CD4-positive, alpha-beta T cell treated with Interleukin-10 for 1 hour (primary cell): ENCODE measurements around the gene MAPK8.
"Not testable (repeated sequence)": the region's sequence is repeated elsewhere in the genome, so short reads cannot be mapped to it uniquely, and the experiment has no call there.

ENCODE experiments used
- DNase-seq: peaks from one replicate; pipeline ENCODE4 v3.0.0-alpha.2; 2020

MAPK8 gene

DNA sequence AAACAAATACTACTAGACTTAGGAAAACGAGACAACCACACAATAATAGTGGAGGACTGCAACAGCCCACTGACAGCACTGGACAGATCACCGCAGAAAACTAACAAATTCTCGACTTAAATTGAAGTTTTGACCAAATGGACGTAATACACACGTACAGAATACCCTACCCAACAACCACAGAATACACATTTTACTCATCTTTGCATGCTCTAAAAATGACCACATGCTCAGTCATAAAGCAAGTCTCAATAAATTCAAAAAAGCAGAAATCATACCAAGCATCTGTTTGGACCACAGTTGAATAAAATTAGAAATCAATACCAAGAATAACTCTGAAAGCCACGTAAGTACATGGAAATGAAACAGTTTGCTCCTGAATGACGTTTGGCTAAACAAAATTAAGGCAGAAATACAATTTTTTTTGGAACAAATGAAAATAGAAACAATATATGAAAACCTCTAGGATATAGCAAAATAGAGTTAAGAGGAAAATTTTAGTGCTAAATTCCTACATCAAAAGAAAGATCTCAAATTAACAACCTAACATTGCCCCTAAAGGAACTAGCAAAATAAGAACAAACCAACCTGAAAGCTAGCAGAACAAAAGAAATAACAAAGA is 30.6 kb downstream of the MAPK8 start:
- DNase-seq: no peak

DNA sequence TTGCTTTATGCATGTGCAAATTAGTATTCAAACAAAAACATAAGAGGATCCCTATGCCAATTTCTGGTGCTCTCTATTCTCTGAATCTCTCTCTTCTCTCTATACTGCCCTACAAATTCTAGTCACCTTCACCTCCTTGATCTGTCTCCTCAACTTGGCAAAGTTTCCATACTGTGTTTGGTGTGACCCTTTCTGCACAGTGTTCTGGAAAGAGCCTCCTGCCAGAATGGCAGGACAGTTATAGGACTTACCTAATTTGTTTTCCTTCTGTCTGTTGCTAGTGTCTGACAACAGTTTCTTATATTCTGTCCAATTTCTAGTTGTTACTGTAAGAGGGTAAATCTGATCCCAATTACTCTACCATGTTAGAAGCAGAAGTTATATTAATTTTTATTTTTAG is 34.3 kb downstream of the MAPK8 start:
- DNase-seq: no peak

DNA sequence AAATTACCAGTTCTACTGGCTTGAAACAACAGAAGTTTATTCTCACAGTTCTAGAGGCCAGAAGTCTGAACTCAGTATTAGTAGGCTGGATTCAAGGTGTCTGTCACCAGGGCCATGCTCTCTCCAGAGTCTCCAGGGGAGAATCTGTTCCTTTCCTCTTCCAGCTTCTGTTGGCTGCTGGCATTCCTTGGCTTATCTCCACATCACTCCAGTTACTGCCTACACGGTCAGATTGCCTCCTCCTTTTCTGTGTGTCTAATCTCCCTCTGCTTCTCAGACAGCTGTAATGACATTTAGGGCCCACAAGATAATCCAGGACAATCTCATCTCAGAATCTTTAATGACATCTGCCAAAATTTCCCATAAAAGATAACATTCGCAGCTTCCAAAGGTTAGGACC is 36.6 kb downstream of the MAPK8 start:
- DNase-seq: no peak

DNA sequence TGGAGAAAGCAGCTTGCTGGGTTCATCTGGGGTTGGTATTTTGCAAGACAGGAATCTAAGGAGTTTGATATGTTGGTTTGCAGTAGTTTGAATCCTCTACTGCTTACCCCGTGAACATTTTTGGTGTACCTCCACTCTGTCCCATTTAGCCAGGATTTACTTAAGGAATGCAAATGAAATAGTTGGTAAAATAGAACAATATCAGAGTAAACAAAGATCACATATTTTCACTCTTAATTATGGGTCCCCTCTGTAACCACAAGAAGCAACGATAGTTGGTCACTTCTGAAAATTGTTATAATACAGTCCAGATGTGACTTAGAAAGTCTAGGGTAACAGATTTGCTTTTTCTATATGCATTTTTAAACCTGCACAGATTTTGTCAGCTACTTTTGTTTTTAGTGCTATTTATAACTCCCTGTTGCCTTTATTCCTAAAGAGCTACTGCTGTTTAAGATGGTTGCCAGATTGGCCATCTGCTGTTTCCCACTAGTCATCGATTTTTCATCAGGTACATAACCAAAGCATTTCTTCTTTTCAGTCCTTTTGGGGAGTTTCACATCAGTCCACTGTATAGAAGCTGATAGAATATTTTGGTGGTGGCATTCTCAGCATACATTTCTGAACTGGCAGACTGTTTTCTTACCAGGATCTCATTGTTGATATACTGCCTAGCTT is 37.6 kb downstream of the MAPK8 start:
- DNase-seq: no peak

DNA sequence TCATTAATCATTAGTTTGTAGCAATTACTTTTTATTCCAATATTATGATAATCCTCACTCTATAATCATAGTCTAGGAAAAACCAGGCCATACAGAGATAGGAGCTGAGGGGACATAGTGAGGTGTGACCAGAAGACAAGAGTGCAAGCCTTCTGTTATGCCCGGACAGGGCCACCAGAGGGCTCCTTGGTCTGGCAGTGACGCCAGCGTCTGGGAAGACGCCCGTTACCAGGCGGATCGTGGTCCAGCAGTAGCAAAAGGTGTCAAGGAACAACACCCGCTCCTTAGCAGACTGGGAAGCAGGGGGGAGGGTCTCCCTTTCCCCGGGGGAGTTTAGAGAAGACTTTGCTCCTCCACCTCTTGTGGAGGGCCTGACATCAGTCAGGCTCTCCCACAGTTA is 39.8 kb downstream of the MAPK8 start:
- DNase-seq: not testable (repeated sequence)

DNA sequence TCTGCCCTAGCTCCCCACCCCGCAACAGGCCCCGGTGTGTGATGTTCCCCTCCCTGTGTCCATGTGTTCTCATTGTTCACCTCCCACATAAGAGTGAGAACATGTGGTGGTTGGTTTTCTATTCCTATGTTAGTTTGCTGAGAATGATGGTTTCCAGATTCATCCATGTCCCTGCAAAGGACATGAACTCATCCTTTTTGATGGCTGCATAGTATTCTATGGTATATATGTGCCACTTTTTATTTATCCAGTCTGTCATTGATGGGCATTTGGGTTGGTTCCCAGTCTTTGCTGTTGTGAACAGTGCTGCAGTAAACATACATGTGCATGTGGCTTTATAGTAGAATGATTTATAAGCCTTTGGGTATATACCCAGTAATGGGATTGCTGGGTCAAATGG is 41.1 kb downstream of the MAPK8 start:
- DNase-seq: not testable (repeated sequence)

DNA sequence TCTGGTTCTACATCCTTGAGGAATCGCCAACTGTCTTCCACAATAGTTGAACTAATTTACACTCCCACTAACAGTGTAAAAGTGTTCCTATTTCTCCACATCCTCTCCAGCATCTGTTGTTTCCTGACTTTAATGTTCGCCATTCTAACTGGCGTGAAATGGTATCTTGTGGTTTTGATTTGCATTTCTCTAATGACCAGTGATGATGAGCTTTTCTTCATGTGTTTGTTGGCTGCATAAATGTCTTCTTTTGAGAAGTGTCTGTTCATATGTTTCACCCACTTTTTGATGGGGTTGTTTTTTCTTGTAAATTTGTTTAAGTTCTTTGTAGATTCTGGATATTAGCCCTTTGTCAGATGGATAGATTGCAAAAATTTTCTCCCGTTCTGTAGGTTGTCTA is 41.5 kb downstream of the MAPK8 start:
- DNase-seq: not testable (repeated sequence)

DNA sequence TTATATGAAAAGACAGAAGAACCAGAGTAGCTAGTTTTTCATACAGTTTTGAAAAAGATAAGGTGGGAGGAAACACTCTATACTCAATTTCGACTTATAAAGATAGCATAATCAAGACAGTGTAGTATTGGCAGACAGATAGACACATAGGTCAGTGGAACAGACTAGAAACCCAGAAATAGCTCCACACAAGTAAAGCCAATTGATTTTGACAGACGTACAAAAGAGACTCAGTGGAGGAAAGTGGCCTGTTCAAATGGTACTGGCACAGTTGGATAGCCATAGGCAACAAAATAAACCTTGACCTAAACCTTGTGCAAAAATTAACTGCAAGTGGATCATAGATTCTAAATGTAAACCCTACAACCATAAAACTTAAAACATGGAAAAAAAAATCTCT is 46.8 kb downstream of the MAPK8 start:
- no peak for DNase-seq

DNA sequence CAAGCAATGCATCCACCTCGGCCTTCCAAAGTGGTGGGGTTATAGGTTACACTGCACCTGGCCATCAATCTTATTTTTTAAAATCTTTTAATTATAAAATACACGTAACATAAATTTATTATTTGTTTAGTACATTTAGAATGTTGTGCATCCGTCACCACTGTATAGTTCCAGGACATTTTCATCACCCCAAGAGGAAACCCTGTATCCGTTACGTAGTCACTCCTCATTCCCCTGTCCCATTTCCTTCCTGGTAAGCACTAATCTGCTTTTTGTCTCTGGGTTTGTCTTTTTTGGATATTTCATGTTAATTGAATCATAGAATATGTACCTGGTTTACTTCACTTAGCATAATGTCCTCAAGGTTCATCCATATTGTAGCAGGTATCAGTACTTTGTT is 51.2 kb downstream of the MAPK8 start:
- no peak for DNase-seq

DNA sequence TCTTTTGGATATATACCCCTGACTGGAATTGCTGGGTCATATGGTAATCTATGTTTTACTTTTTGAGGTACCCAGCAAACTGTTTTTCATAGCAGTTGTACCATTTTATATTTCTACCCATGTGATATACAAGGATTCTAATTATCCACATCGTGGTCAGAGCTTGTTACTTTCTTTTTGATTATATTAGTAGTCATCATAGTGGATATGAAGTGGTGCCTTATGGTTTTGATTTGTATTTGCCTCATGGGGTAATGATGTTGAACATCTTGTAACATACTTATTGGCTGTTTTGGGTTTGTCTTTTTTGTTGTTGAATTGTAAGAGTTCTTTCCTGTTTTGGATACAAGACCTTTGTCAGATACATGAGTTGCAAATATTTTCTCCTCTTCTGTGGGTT is 51.7 kb downstream of the MAPK8 start:
- no peak for DNase-seq

DNA sequence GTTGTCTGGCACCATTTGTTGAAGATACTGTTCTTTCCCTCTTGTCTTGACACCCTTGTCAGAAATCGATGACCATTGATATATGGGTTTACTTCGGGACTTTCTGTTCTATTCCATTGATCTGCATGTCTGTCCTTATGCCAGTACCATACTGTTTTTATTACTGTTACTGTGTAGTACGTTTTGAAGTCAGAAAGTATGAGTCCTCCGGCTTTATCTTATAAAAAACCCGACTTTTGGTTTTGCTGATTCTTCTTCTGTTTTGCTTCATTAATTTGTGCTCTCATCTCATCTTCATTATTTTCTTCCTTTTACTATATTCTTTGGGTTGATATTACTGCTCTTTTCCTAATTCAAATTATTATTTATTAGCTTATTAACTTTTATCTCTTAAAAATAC is 52.4 kb downstream of the MAPK8 start:
- no peak for DNase-seq

DNA sequence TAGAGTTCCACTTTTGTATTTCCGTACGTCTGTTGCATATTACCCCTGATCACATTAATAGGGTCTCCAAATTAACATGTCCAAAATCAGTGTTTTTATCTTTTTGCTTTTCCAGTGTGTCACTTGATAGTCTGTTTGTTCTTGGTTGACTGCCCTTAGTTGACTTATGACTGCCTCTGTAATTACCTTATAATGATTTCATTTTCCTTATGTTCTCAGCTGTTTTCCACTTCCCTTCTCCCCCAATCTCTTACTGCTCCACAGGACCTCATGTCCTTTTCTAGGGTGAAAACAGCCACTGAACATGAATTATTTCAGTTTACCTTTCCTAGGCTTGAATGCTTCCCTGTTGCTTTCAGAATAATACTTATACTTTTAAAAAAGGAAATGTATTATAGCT is 54.7 kb downstream of the MAPK8 start:
- DNase-seq: no peak

DNA sequence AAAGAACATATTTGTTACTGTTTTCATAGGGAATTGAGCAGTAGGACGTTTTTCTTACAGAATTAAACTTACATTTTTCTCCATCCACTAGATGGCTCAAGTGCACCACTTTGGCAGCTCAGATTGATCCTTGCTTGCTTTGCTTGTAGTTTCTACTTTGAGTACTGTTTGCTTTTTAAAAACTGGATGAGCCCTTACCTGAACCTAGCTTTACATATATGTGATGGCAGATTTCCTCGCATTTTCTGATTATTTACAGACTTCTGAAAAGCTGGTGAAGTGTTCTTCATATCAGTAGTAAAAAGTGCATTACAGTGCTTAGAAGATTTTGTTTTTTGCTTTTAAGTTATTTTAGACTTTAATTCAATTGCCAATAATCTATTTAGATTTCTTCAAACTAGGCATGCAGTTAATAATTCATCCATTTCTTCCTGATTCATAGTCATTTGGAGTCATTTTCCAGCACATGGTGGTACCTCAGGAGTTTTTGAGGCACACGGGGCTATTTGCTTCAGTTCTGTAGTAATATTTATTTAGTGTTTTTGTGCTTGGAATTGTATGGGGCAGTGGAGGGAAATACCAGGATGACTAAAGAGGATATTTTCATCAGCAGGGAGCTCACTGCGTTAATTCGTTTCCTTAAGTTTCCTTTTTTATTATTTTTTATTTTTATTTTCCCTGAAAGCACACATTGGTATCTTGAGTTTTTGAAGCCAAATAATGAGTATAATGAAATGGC is 57.3 kb downstream of the MAPK8 start:
- peak; percentile 53 for DNase-seq

DNA sequence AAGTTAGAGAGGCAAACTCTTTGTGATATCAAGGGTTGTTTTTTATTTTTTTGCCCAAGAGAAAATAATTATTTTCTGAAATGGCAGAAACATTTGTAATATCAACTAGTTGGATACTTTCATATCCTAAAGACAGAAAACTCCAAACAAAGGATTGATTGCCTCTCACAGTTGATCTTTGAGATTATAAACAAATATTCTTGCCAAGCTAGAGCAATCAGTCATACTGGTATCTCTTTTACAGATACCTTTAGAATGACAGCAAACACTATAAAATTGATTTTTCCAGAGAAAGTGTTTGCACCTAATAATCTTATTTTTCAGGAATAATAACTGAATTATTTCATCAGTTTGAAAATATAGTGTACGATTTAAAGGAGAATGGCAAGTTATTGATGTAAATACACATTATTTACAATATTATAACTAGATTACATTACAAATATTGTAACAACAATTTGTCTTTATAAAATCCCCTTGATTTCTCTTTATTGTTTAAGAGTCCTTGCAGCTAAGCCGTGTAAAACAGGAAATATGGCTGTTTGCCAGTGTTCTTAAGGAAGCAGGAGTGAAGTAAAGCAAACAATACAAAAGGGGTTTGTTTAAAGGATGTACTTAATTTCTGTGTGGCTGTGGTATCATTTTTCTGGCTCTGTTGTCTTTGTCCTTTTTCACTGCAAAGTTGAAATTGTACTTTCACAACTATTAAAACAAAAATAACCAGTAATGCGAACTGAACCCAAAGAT is 58.4 kb downstream of the MAPK8 start:
- no peak for DNase-seq

DNA sequence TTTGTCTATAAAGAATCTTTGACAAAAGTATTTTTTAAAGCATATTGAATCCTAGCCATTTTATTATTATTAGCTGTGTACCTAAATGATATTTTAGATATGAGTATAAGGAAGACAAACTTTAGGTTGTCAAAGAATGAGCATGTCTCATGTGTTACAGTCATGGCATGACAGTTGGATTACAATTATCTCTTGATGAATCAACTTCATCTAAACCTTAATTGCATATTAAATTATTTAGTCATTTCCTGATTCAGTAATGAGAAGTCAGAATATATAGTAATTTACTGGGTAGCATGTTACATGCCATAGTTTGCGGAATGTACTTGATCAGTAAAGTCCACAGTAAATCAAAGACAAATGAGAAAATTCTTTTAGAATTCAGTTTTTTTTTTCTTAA is 59.2 kb downstream of the MAPK8 start:
- no peak for DNase-seq

DNA sequence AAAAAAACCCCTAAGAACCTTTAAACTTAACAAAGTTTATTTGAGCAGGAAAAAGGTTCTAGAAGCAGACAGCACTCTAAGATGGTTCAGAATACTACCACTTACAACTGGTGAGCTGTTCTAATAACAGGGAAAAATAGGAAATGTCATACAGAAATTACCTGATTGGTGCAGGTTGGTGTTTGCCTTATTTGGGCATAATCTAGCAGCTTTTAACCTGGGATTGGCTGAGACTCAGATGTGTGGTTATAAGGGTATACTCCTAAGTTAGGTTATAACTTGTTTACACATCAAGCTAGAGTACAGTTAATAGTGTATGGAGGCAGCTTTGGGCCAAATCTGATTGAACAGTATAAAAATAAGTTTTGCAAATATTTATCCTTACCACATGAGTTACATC is 59.8 kb downstream of the MAPK8 start:
- DNase-seq: no peak

DNA sequence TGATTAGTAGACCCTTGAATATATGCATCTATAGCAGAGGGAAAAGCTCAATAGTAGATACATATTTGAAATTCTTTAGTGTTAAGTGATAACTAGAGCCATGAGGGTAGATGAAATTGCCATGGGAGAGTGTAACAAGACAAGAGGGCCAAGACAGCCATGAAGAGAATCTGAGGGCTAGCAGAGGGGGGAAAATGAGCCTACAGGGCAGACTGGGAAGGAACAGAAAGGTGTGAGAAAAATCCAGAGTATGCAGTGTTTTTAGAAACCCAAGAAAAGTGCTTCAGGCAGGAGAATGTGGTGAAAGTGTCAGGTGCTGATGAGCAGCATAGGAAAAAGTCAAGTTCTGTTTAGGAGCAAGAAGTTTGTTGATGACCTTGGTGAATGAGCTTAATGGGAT is 63.0 kb downstream of the MAPK8 start:
- no peak for DNase-seq

DNA sequence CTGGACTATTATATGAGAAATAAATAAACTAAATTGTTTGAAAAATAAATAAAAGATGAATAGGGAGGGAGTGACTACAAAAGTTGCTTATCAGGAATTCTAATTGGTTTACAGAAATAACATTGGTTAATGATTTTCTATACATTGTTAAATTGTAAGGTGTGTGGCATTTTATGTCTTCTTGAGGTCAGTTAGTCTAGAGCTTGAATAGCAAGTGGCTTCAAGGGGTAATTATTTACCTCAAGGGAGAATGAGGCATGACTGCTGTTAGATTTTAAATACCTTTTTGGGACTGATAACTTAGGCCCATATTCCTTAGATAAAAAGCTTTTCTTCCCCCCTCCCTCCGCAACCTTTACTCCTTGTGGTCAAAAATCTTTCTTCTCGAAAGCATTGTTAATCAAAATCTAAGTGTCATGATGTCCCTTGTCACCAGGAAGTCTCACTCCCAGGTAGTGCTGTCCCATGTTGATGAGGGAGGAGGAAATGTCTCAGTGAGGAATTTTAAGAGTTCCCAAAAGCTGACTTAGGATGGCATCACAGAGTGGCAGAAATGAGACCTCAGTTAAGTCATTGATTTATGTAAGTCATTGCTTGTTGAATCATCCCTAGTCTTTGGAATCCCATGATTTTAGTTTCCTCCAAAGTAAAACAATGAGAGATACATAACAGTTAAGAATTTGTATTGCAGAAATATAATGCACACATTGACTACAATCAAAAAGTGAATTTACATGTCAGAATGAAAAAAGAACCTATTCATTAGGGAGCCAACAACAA is 71.5 kb downstream of the MAPK8 start:
- no peak for DNase-seq

DNA sequence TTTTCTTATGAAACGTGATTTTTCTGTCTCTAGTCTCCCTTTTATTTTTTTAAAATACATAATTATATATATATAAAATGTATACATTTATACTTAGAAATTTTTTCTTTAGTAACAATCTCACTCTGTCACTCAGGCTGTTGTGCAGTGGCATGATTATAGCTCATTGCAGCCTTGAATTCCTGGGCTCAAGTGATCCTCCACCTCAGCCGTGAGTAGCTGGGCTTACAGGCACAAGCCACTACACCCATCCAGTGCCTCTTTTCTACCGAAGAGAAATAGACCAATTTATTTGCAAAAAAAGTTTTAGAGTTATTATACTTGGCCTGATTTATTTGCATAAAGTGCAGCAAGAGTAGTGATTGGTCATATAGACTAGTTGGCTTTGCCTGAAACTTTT is 72.2 kb downstream of the MAPK8 start:
- DNase-seq: no peak

DNA sequence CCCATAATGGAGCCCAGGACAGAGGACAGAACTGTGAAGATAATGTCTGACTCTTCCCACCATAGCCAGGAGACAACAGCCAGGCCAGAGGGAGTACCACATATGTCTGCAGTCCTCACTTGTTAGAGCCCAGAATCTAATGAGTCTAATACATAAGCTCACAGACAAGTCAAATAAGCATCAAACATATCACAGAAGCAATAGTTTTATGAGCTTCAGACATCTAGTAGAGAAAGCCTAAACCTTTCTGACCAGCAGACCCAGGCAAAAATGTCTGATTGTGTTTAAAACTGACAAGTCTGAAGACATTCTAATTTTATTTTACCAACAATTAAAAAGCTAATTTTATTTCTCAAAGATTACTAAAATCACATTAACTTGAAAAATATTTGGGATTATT is 75.5 kb downstream of the MAPK8 start:
- no peak for DNase-seq

DNA sequence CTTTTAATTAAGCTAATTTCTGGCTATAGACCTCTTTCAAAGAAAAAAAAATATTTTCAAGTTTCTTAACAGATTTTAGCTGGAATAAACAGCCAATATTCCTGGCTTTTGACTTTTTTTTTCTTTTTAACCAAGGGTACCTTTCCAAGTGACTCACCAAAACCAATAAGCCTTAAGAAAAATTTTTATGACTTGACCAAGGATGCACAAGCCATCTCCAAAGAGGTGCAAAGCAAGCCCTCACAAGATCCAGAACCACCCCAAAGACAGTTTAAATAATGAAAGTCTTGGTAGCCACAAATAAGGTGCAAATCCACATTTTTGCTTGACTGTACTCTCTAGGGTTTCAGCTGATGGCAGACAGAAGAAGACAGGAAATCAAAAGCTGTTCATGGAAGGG is 76.5 kb downstream of the MAPK8 start:
- no peak for DNase-seq

DNA sequence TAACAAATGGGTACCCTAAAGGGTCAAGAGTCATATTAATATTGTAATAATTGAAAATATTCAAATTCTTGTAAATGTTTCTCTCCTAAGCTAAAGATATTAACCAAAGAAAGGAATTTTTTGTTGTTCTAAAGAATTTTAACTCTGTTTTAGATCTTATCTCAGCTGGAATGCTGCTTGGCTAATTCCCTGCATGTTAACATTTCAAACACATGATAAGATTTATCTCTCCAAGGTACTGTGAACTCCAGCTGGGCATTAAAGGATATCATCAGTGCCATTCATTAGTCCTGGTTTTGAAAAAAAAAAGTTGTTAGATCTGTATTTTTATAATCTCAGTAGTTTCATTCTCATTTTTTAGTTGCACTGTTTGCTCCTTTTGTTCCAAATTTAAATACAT is 76.9 kb downstream of the MAPK8 start:
- no peak for DNase-seq

DNA sequence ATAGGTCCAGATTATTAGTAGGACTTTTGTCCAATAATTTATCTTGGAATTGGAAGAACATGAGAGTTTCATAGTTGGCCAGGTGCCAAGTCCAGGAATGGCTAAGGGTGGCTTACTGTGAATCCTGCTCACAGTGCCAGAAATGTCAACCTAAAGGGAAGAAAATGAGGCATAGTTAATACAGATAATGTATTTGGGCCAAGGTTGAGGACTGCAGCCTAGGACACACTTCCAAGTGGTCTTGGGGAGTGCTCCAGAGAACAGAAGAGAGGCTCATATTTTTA is 78.2 kb downstream of the MAPK8 start:
- no peak for DNase-seq
